Ishikawa (cell line): Measurements from ENCODE around the gene ZKSCAN5.

ENCODE experiments used
- CEBPB ChIP-seq: IDR thresholded peaks from 2 replicates; pipeline ENCODE4 v1.6.1; 2012
- CREB1 ChIP-seq: IDR thresholded peaks from 2 replicates; pipeline ENCODE4 v1.6.1; 2012; ENCODE audit warnings: low read depth
- EGR1 ChIP-seq: IDR thresholded peaks from 2 replicates; pipeline ENCODE4 v1.6.1; 2012
- EP300 ChIP-seq: IDR thresholded peaks from 2 replicates; pipeline ENCODE4 v1.6.1; 2012; ENCODE audit warnings: borderline replicate concordance
- MAX ChIP-seq: IDR thresholded peaks from 2 replicates; pipeline ENCODE4 v1.6.1; 2012
- RAD21 ChIP-seq: IDR thresholded peaks from 2 replicates; pipeline ENCODE4 v1.6.1; 2012; ENCODE audit warnings: low read depth
- REST ChIP-seq: IDR thresholded peaks from 2 replicates; pipeline ENCODE4 v1.6.1; 2012; ENCODE audit warnings: low read depth, mild to moderate bottlenecking
- TAF1 ChIP-seq: IDR thresholded peaks from 2 replicates; pipeline ENCODE4 v1.6.1; 2012; ENCODE audit warnings: low read depth, mild to moderate bottlenecking
- TCF12 ChIP-seq: IDR thresholded peaks from 2 replicates; pipeline ENCODE4 v1.6.1; 2012; ENCODE audit warnings: low read depth
- USF1 ChIP-seq: IDR thresholded peaks from 2 replicates; pipeline ENCODE4 v1.6.1; 2012
- YY1 ChIP-seq: IDR thresholded peaks from 2 replicates; pipeline ENCODE4 v1.6.1; 2012; ENCODE audit warnings: low read depth
- ZBTB7A ChIP-seq: IDR thresholded peaks from 2 replicates; pipeline ENCODE4 v1.6.1; 2012; ENCODE audit warnings: low read depth

- TF ChIP-seq RAD21 (no peak), MAX (no peak), TCF12 (no peak), REST (no peak), EP300 (no peak), EGR1 (no peak), CEBPB (no peak), CREB1 (no peak), USF1 (no peak), TAF1 (no peak), ZBTB7A (no peak), YY1 (no peak)
Observed at GRCh38 chr7:99553039-99553438, 48.6 kb downstream of the ZKSCAN5 start.
